DOHH2 (cell line): ENCODE measurements around the gene CCDC85B.

Experiments
- CTCF ChIP-seq: fragments of 200-600 bp; sonication (generic); IDR thresholded peaks from one replicate; pipeline ENCODE4 v1.5.1; 2014; ENCODE audit warnings: antibody characterized with exemption, mild to moderate bottlenecking, low read depth, low read length; ENCODE audit not compliant: poor library complexity, severe bottlenecking
- EZH2phosphoT487 ChIP-seq: fragments of 200-600 bp; sonication (generic); IDR thresholded peaks from 2 replicates; pipeline ENCODE4 v1.6.1; 2017; ENCODE audit warnings: borderline replicate concordance, mild to moderate bottlenecking, antibody characterized with exemption, low read length, moderate library complexity, mixed read lengths

GRCh38 chr11:65869643-65870306, 20.7 kb upstream of the CCDC85B start:
- TF ChIP-seq CTCF, result no peak
- no peak for TF ChIP-seq EZH2phosphoT487
